ENCODE measurements around the gene IL36G.
"Not testable (repeated sequence)": the region's sequence is repeated elsewhere in the genome, so short reads cannot be mapped to it uniquely, and the experiment has no call there.

The IL36G gene

GRCh38 chr2:112977559-112978056 lies at the start of gene IL36G:
Gene IL36G (plus strand): TSS chr2:112978006. CDS start chr2:112978639, 633 bp downstream.
- no peak for DNase-seq

GRCh38 chr2:112933261-112933660 lies 44.5 kb upstream of the IL36G start:
- no peak for DNase-seq

GRCh38 chr2:112934117-112934516 lies 43.7 kb upstream of the IL36G start:
- not testable (repeated sequence) for DNase-seq

GRCh38 chr2:112936927-112937232 lies 40.9 kb upstream of the IL36G start:
- DNase-seq: no peak

GRCh38 chr2:112938904-112939303 lies 38.9 kb upstream of the IL36G start:
- peak; percentile 11 for DNase-seq

- DNase-seq: no peak
Measured at GRCh38 chr2:112939425-112939824, 38.4 kb upstream of the IL36G start.

GRCh38 chr2:112940859-112941625 lies 36.8 kb upstream of the IL36G start:
- no peak for DNase-seq

- DNase-seq: peak; percentile 79
Measured at GRCh38 chr2:112941753-112942653, 35.8 kb upstream of the IL36G start.

GRCh38 chr2:112942654-112943002 lies 35.2 kb upstream of the IL36G start:
- no peak for DNase-seq

GRCh38 chr2:112944971-112945370 lies 32.8 kb upstream of the IL36G start:
- DNase-seq: no peak

GRCh38 chr2:112946086-112946485 lies 31.7 kb upstream of the IL36G start:
- DNase-seq: no peak

- no peak for DNase-seq
Measured at GRCh38 chr2:112947374-112947773, 30.4 kb upstream of the IL36G start.

- no peak for DNase-seq
Measured at GRCh38 chr2:112949456-112949855, 28.4 kb upstream of the IL36G start.

GRCh38 chr2:112954364-112954763 lies 23.4 kb upstream of the IL36G start:
- DNase-seq: no peak

GRCh38 chr2:112957511-112957910 lies 20.3 kb upstream of the IL36G start:
- no peak for DNase-seq

GRCh38 chr2:112958428-112959108 lies 19.2 kb upstream of the IL36G start:
- peak; percentile 77 for DNase-seq

- DNase-seq: peak; percentile 39
Measured at GRCh38 chr2:112959109-112959812, 18.5 kb upstream of the IL36G start.

- DNase-seq: no peak
Measured at GRCh38 chr2:112960230-112960825, 17.5 kb upstream of the IL36G start.

- no peak for DNase-seq
Measured at GRCh38 chr2:112962308-112963175, 15.3 kb upstream of the IL36G start.

- no peak for DNase-seq
Measured at GRCh38 chr2:112967023-112967422, 10.8 kb upstream of the IL36G start.

GRCh38 chr2:112972423-112973086 lies 5.3 kb upstream of the IL36G start:
- DNase-seq: no peak
